ENCODE results near the gene RNU6-1.

The RNU6-1 gene

DNA sequence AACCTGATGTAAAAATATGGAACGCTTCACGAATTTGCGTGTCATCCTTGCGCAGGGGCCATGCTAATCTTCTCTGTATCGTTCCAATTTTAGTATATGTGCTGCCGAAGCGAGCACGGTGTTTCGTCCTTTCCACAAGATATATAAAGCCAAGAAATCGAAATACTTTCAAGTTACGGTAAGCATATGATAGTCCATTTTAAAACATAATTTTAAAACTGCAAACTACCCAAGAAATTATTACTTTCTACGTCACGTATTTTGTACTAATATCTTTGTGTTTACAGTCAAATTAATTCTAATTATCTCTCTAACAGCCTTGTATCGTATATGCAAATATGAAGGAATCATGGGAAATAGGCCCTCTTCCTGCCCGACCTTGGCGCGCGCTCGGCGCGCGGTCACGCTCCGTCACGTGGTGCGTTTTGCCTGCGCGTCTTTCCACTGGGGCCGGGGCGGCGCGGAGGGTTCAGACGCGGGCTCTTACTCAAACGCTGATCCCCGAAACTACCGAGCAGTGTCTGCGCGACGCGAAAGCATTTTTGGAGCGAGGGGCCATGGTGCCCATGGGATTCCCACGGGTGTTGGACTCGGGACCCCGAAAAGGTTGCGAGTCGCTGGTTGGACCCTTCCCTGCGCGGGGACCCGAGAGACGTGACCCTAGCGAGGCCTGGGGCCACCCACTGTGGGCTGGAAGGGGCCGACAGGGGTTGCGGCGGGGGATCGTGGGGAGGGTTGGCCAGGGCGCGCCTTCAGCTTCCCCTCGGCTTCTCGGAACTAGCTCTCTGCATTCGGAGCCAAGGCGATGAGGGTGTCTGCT lies at the start of gene RNU6-1:
Gene RNU6-1, minus strand, starts transcription at position 117 of the 820 bp plus-strand sequence.
- DNase-seq = peak; percentile 90

DNA sequence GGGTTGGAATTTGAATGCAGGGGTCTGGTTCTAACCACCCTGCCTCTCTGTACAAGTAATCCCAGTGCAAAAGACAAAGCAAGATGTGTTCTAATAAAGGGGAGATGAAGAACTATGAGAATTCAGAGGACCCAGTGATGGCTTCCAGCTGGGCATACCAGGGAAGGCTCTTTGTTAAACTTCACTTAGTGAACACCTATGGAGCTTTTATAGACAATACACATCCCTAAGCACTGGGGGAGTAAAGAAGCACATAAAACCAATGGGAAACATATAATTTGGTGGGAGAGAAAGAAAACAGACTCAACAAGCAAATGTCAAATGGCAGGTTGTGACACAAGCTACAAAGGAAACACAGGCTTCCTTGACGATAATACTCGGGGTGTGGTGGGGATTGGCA lies 47.9 kb upstream of the RNU6-1 start:
- DNase-seq = no peak

DNA sequence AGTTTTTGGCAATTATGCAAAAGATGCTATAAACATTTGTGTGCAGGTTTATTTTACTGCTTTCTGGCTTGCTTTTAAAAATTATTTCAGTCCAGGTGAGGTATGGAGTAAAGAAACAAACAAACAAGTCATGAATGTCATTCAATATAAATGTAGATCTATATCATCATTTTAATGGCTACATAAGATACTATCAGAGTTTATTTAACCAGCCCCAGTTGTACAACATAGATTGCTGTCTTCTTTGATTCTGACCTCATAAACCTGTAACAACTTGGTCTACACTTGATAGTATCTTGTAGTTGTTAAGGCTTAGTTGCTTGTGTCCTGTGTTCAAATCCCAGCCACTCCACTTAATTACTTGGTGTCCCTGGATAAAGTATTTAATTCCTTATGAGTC lies 46.0 kb upstream of the RNU6-1 start:
- DNase-seq = no peak

DNA sequence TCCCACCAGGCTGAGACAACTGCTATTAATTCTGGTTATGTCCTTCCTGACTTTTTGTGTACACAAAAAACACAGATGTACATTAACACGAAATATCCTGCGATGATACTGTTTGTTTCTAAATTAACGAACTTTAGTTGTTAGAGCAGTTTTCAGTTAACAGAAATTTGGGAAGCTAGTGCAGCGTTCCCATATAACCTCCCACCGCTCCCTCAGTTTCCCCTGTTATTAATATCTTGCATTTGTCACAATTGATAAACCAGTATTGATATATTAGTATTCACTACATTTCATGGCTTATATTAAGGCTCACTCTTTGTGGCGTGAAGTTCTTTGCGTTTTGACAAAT lies 45.3 kb upstream of the RNU6-1 start:
- no peak for DNase-seq

GRCh38 chr15:67884514-67885174 lies 44.8 kb upstream of the RNU6-1 start:
- DNase-seq = peak; percentile 35

GRCh38 chr15:67884009-67884408 lies 44.2 kb upstream of the RNU6-1 start:
- no peak for DNase-seq

GRCh38 chr15:67883234-67883773 lies 43.5 kb upstream of the RNU6-1 start:
- no peak for DNase-seq

DNA sequence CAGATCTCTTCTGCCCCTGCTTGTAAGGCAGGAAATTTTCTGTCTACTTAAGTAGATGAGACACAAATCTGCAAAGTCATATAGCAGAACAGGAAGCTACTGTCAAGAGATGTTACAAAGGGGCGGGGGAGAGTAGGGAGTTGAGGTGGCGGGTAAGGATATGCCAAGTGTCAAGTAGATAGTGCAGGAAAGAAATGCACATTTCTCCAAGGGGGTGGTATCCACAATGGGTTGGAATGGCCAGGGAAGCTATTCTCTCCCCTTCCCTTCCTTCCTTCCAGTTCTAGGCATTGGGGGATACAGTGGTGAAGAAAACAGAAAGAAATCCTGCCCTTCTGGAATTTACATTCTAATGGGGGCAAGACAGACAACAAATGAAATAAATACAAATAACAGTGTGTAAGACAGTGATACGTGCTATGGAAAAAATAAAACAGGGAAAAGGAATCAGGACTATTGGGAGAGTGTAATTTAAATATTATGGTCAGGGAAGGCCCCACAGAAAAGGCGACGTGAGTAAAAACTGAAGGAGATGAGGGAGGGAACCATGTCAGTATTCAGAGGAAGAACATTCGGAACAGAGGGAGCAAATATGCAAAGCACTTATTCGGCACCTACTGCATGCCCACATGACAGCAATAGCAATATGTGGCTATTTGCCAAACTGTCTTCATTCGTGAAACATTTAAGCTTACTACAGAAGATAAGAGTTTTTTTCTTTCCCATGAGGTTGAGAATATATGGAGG lies 42.8 kb upstream of the RNU6-1 start:
- DNase-seq = peak; percentile 48

- DNase-seq = peak; percentile 24
These were observed 40.9 kb upstream of the RNU6-1 start for GRCh38 chr15:67880651-67881182.

DNA sequence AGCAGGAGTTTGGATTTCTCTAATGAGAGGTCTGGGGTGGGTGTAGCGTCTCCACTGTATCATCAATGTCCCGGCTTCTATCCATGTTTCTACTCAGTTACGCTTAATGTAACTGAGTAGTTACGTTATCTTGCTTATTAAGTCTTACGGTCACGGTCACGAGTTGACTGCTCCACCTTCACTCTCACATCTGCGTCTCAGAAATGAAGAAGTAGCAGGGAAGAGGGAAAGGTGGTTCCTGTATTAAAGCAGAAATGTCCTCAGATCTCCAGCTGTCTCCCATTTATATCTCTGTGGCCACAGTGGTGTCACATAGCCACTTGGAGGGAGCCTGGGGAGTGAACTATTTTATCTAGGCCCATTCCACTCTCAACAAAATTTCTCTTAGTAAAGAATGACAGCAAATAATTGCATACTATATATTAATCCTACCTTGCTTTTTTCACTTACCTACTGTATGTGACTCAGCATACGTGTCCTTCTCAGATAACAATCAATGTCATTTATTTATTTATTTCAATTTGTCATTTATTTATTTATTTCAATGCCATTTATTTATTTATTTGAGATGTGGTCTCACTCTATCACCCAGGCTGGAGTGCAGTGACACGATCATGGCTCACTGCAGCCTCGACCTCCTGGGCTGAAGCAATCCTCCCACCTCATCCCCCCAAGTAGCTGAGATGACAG lies 39.7 kb upstream of the RNU6-1 start:
- DNase-seq = no peak

- DNase-seq = no peak
These were observed 38.9 kb upstream of the RNU6-1 start for GRCh38 chr15:67878712-67879206.

GRCh38 chr15:67873777-67874176 lies 33.9 kb upstream of the RNU6-1 start:
- no peak for DNase-seq

- DNase-seq = no peak
These were observed 31.1 kb upstream of the RNU6-1 start for GRCh38 chr15:67870868-67871408.

- no peak for DNase-seq
These were observed 29.9 kb upstream of the RNU6-1 start for GRCh38 chr15:67869701-67870100.

DNA sequence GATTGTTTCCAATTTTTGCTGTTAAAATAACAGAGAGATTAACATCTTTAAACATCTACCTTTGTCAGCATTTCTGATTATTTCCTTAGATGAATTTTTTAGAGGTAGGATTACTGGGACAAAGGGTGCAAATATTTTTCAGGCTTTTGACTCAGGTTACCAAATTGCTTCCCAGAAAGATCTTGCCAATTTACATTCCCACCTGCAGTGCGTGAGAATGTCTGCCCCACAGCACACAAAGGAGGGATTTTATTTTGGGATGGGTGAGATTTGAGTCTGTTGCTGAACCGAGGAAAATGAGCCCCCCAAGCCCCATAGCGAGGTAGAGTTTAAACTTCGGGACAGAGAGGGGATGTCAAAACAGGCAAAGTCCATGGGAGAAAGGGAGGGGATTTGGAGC lies 25.9 kb upstream of the RNU6-1 start:
- no peak for DNase-seq

GRCh38 chr15:67865331-67865730 lies 25.5 kb upstream of the RNU6-1 start:
- no peak for DNase-seq

GRCh38 chr15:67863442-67863987 lies 23.7 kb upstream of the RNU6-1 start:
- DNase-seq = peak; percentile 77

DNA sequence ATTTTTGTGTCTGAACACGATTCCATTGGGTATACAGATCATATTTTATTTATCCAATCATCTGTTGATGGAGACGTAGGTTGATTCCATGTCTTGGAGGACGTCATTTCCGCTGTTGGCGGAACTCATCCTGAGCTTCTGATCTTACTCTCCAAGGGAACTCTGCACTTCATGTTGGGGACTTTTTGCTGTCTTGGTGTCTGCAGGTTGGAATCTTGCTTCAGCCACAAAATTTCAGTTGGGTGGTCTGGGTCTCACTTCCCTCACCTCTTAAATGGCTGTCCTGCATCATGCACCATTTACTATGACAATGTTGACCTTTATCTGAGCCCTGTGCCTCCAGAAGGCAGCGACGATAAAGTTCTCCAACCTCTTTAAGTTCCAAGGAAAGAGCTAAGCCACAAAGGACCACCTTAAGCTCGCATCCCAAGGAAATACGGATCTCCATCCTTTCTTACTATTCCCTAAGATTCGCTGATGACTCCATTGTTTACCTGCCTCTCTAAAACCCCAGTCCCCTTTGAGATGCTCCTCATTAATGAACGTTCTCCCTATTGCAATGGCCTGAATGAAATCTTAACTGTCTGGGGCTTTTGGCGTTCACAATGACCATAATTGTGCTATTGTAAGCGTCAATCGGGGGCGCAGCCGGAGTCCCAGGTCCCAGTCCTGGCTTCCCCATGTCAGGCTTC lies 23.1 kb upstream of the RNU6-1 start:
- DNase-seq = no peak

- no peak for DNase-seq
These were observed 22.1 kb upstream of the RNU6-1 start for GRCh38 chr15:67861983-67862382.

- no peak for DNase-seq
These were observed 19.6 kb upstream of the RNU6-1 start for GRCh38 chr15:67859331-67859946.

DNA sequence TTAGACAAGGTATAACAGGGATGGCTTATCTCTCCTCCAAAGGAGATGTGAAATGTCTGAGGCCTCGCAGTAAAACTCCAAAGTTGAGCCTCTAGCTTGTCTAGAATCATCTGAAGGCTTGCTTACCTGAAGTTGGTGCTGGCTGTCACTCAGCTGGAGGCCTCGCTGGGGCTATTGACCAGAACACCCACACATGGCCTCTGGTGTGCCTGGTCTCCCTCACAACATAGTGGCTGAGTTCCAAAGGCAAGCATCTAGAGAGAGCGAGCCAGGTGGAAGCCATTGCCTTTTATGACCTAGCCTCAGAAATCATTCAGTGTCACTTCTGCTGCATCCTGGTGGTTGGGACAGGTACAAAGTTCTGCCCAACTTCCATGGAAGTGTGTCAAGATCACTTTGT lies 17.4 kb upstream of the RNU6-1 start:
- no peak for DNase-seq

Data from KG1 (cell line).